ENCODE measurements around the gene NLRP6. TPM values are rescaled to one million over a fixed set of nuclear protein-coding genes. Genes with fewer than 3 reads are reported as not detected.

NLRP6 gene
- total RNA-seq, 1 experiment from 2014 or later, result not detected

DNA sequence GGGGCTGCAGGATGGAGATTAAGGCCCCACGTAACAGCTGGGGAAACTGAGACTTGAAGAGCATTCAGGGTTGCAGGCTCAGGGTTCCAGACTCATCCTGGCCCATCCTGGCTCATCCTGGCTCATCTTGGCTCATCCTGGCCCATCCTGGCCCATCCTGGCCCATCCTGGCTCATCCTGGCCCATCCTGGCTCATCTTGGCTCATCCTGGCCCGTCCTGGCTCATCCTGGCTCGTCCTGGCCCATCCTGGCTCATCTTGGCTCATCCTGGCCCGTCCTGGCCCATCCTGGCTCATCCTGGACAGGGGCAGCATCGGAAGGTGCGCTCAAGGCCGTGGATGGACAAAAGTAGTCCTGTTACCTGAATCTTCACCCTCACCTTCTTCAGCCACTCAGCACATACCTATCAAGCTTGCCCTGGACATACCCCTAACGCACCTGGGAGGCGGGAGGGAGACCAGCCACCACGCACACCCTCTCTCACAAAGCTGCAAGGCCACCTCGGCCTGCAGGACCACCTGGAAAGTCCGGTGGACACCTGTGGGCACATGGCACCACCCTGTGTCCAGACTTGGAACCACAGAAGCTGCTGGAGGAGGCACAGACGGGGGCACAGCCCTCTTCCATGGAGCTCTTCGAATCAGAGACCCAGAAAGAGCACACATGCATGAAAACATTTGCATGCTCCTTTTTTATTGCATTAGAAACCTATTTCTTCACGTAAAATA lies 20.3 kb upstream of the NLRP6 start:
- no peak overlapping the region for H2BK12ac ChIP-seq (ENCODE audit: insufficient read length, low read depth, low read length)
- H3K18ac ChIP-seq (ENCODE audit: insufficient read length, low read depth, low read length), result no peak overlapping the region
- H2AK5ac ChIP-seq (ENCODE audit: insufficient read length, low read length), result no peak overlapping the region
- no peak overlapping the region for H4K8ac ChIP-seq (replicated peaks; ENCODE audit: insufficient read length, low read depth, low read length)
- no peak overlapping the region for H3K9ac ChIP-seq (ENCODE audit: extremely low read depth, insufficient read length, low read length)
- no peak overlapping the region for H3K23ac ChIP-seq (ENCODE audit: insufficient read length, low read depth, low read length)
- H4K91ac ChIP-seq (ENCODE audit: insufficient read length, low read depth, low read length), result no peak overlapping the region
- no peak overlapping the region for H2BK15ac ChIP-seq (ENCODE audit: low read depth, low read length)
- H4K5ac ChIP-seq (ENCODE audit: insufficient read length, low read depth, low read length), result no peak overlapping the region
- no peaks in the 10 kb centered on the region for H3K79me1 ChIP-seq (ENCODE audit: insufficient read depth, low read depth, low read length, poor library complexity, severe bottlenecking)
- H3K27ac Mint-ChIP-seq, result peak overlapping the region in 1 of 3 experiments; percentile 53; a peak in 2 of 7 replicates
- H3T11ph ChIP-seq (ENCODE audit: low read length), result no peak overlapping the region
- H3K4me2 ChIP-seq (ENCODE audit: insufficient read depth, insufficient read length, low read length), result no peak overlapping the region
- H3K9me3 Mint-ChIP-seq, result peaks cover 13 to 15% of the 10 kb centered on the region in 2 experiments
- no peak overlapping the region for H3K56ac ChIP-seq (ENCODE audit: insufficient read length, low read depth, low read length)
- H3K4me3 Mint-ChIP-seq, result no peak overlapping the region
- no CpG with 5 or more reads among the region's 15 CpGs for WGBS (ENCODE audit: extremely low coverage, insufficient read length, low lambda C conversion rate)
- DNase-seq, result no peak
- no peak overlapping the region for H2BK5ac ChIP-seq (ENCODE audit: insufficient read length, low read length)
- H2BK20ac ChIP-seq (ENCODE audit: low read depth, low read length, poor library complexity, severe bottlenecking), result no peak overlapping the region
- H3K27me3 ChIP-seq (ENCODE audit: insufficient read depth, low read length), result no peaks in the 10 kb centered on the region
- H3K4ac ChIP-seq (ENCODE audit: low read depth, low read length), result no peak overlapping the region
- no peak overlapping the region for H2BK120ac ChIP-seq (ENCODE audit: low read depth, low read length, poor library complexity, severe bottlenecking)
- no peaks in the 10 kb centered on the region for H4K20me1 ChIP-seq (ENCODE audit: control insufficient read depth, insufficient read depth, insufficient read length)
- no peaks in the 10 kb centered on the region for H3K9me3 ChIP-seq (ENCODE audit: control insufficient read depth, low read depth, low read length)
- no peaks in the 10 kb centered on the region for H3K4me1 Mint-ChIP-seq
- no peaks in the 10 kb centered on the region for H3K79me2 ChIP-seq (ENCODE audit: insufficient read depth, low read length)
- H3K14ac ChIP-seq (ENCODE audit: insufficient read depth, low read length), result no peak overlapping the region
- no peak overlapping the region for H2AFZ ChIP-seq (ENCODE audit: low read length)
- peaks cover 6 to 11% (median 10%) of the 10 kb centered on the region in 3 experiments; a peak in 6 of 7 replicates for H3K36me3 Mint-ChIP-seq (ENCODE audit: insufficient read depth in 1 of 3, low read depth in 3 of 3)
- no peaks in the 10 kb centered on the region for H3K4me1 ChIP-seq (ENCODE audit: insufficient read depth, low read length)
- H3K27me3 Mint-ChIP-seq (ENCODE audit: low read depth), result peaks cover 4% of the 10 kb centered on the region
- TF ChIP-seq, protein P1, sequence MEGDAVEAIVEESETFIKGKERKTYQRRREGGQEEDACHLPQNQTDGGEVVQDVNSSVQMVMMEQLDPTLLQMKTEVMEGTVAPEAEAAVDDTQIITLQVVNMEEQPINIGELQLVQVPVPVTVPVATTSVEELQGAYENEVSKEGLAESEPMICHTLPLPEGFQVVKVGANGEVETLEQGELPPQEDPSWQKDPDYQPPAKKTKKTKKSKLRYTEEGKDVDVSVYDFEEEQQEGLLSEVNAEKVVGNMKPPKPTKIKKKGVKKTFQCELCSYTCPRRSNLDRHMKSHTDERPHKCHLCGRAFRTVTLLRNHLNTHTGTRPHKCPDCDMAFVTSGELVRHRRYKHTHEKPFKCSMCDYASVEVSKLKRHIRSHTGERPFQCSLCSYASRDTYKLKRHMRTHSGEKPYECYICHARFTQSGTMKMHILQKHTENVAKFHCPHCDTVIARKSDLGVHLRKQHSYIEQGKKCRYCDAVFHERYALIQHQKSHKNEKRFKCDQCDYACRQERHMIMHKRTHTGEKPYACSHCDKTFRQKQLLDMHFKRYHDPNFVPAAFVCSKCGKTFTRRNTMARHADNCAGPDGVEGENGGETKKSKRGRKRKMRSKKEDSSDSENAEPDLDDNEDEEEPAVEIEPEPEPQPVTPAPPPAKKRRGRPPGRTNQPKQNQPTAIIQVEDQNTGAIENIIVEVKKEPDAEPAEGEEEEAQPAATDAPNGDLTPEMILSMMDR (conservative IDR thresholded peaks at IDR 0.05), result peak; percentile 33; the same call in 2 of the 3 replicates
- H3K27ac ChIP-seq (ENCODE audit: insufficient read length, low read depth, low read length), result no peak overlapping the region
- no peaks in the 10 kb centered on the region for H3K23me2 ChIP-seq (ENCODE audit: insufficient read length, low read depth, low read length, poor library complexity, severe bottlenecking)

Measured in H9 (cell line).